GM19043 (cell line): Measurements from ENCODE around the gene SMARCA4.
"Not testable (repeated sequence)": the region's sequence is repeated elsewhere in the genome, so short reads cannot be mapped to it uniquely, and the experiment has no call there.

Experiments used
- ATAC-seq: cut with Tn5 transposase; IDR thresholded peaks from one replicate; pipeline ENCODE4 v1.9.1; 2021; ENCODE audit warnings: low read depth; ENCODE audit not compliant: unreplicated experiment

The SMARCA4 gene

GRCh38 chr19:11058246-11059030, 97.6 kb downstream of the SMARCA4 start:
- ATAC-seq, result no peak

- ATAC-seq, result no peak
Measured at GRCh38 chr19:11059511-11060358, 98.9 kb downstream of the SMARCA4 start.

GRCh38 chr19:11061952-11062351, 101.1 kb downstream of the SMARCA4 start:
- ATAC-seq, result no peak

GRCh38 chr19:11063434-11063833, 102.6 kb downstream of the SMARCA4 start:
- no peak for ATAC-seq

- no peak for ATAC-seq
Measured at GRCh38 chr19:11064831-11065303, 104.0 kb downstream of the SMARCA4 start.

- ATAC-seq, result no peak
Measured at GRCh38 chr19:11066326-11066725, 105.5 kb downstream of the SMARCA4 start.

- no peak for ATAC-seq
Measured at GRCh38 chr19:11067356-11068113, 106.7 kb downstream of the SMARCA4 start.

GRCh38 chr19:11069561-11069960, 108.7 kb downstream of the SMARCA4 start:
- ATAC-seq, result no peak

- ATAC-seq, result no peak
Measured at GRCh38 chr19:11070123-11070522, 109.3 kb downstream of the SMARCA4 start.

GRCh38 chr19:11073568-11073967, 112.7 kb downstream of the SMARCA4 start:
- no peak for ATAC-seq

GRCh38 chr19:11076792-11077191, 116.0 kb downstream of the SMARCA4 start:
- not testable (repeated sequence) for ATAC-seq

- ATAC-seq, result no peak
Measured at GRCh38 chr19:11078893-11079292, 118.1 kb downstream of the SMARCA4 start.

- ATAC-seq, result no peak
Measured at GRCh38 chr19:11079999-11080398, 119.2 kb downstream of the SMARCA4 start.

GRCh38 chr19:11087870-11088505, 127.2 kb downstream of the SMARCA4 start:
- no peak for ATAC-seq

GRCh38 chr19:11088506-11089253, 127.8 kb downstream of the SMARCA4 start:
- no peak for ATAC-seq

GRCh38 chr19:11089254-11090013, 128.6 kb downstream of the SMARCA4 start, which contains the start of gene LDLR:
Gene LDLR (plus strand): TSS chr19:11089463. CDS start chr19:11089549, 86 bp downstream.
- ATAC-seq, result no peak

GRCh38 chr19:11090014-11090263, 129.1 kb downstream of the SMARCA4 start:
- ATAC-seq, result not testable (repeated sequence)

GRCh38 chr19:11090264-11090996, 129.6 kb downstream of the SMARCA4 start:
- ATAC-seq, result peak; percentile 74
